Left lung (tissue), 10 donors: ENCODE data around the gene ZNF407. TPM values are rescaled to one million over a fixed set of nuclear protein-coding genes. Genes with fewer than 3 reads are reported as not detected.

Experiments used
- ATAC-seq: fragments of 200-7000 bp; cut with Tn5 transposase; one replicate; pipeline ENCODE4 v1.9.1; 2020; ENCODE audit warnings: moderate library complexity
- DNase-seq, 4 donors: peaks; one replicate each; pipeline ENCODE4 v3.0.0-alpha.2; 2013 to 2020
- H3K27ac ChIP-seq, 2 donors: fragments of 200-600 bp; sonication (generic) in 1 of 2; one replicate each; pipeline versions ENCODE4 v1.5.0 to v1.8.0; 2020 to 2021
- H3K27me3 ChIP-seq, 2 donors: fragments of 200-600 bp; sonication (generic) in 1 of 2; one replicate each; pipeline versions ENCODE4 v1.5.0 to v1.8.0; 2020 to 2021
- H3K36me3 ChIP-seq, 2 donors: fragments of 200-600 bp; sonication (generic) in 1 of 2; one replicate each; pipeline versions ENCODE4 v1.5.0 to v1.8.0; 2020 to 2021
- H3K4me1 ChIP-seq, 2 donors: fragments of 200-600 bp; one replicate each; pipeline ENCODE4 v1.8.0; 2021
- H3K4me3 ChIP-seq, 2 donors: fragments of 200-600 bp; sonication (generic) in 1 of 2; one replicate each; pipeline versions ENCODE4 v1.5.0 to v1.8.0; 2020 to 2021; ENCODE audit warnings: mild to moderate bottlenecking in 1 of 2
- H3K9me3 ChIP-seq, 2 donors: fragments of 200-600 bp; sonication (generic) in 1 of 2; one replicate each; pipeline versions ENCODE4 v1.5.0 to v1.8.0; 2020 to 2021
- CTCF ChIP-seq, 2 donors: fragments of 200-600 bp; sonication (generic) in 1 of 2; IDR thresholded peaks; one replicate each; pipeline versions ENCODE4 v1.5.0 to v1.8.0; 2021; ENCODE audit warnings: antibody characterized with exemption in 2 of 2
- intact Hi-C, 2 donors: fragments of 100-400 bp; cut with DNase I; formaldehyde crosslinking; loops; one replicate each; pipeline versions ENCODE4 v1.11.2 to v1.14.2; 2022
- polyA plus RNA-seq, 6 donors: library from polyadenylated mRNA; unstranded; fragments of 120-200 nt; gene quantifications; one replicate each; pipeline ENCODE4 v1.2.1, GENCODE V29; 2013; ENCODE audit not compliant: insufficient read length in 6 of 6
- total RNA-seq, 2 donors: library from RNA; stranded (reverse); fragmentation: NEBNext Ultra II Directional; extraction: Animal tissue kit (Norgen Biotek cat#: 25700); gene quantifications; one replicate each; pipeline ENCODE4 v1.2.1, GENCODE V29; 2021
- donor health status: DM: no; HTN: yes; CAD: no.
- donor health status: DM: no; HTN: no; CAD: no.

ZNF407 gene
- total and polyA plus RNA-seq, 8 donors = 10.3 to 16.7 (median 11.3) TPM

DNA sequence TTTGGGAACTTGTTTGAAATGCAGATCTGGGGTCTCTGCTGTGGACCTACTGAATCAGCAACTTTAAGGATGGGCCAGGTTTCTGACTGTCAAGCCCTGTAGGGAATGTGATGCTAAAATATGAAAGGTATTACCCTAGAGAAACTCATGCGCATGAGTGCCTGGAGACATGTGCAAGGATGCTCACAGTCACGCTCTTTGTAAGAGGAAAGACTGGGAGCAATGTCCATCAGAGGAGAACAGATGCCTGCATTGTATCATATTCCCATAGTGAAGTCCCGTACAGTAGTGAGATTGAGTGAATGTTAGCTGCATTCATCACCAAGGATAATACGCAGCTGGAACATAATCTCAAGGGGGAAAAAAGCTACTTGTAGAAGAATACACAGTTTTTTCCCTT, 14.1 kb downstream of the ZNF407 start:
- Histone ChIP-seq H3K27ac (no peak overlapping the region), H3K4me3 (no peak overlapping the region), H3K4me1 (peaks cover 0 to 10% of the 10 kb centered on the region in 2 donors), H3K9me3 (peaks cover 0 to 3% of the 10 kb centered on the region in 2 donors), H3K36me3 (no peaks in the 10 kb centered on the region), H3K27me3 (no peaks in the 10 kb centered on the region)
- ATAC-seq (no peak), DNase-seq (no peak)
- no peak for TF ChIP-seq CTCF (IDR thresholded peaks at IDR 0.05)
- intact Hi-C loops = no loop called here

- H3K27ac ChIP-seq = no peak overlapping the region
- no peaks in the 10 kb centered on the region for H3K36me3 ChIP-seq
- H3K4me3 ChIP-seq = no peak overlapping the region
- ATAC-seq (no peak), DNase-seq (no peak)
- TF ChIP-seq CTCF (IDR thresholded peaks at IDR 0.05) = no peak
- H3K27me3 ChIP-seq = no peaks in the 10 kb centered on the region
- intact Hi-C loops = no loop called here
- H3K9me3 ChIP-seq = peaks cover 0 to 3% of the 10 kb centered on the region in 2 donors
- peaks cover 0 to 10% of the 10 kb centered on the region in 2 donors for H3K4me1 ChIP-seq
These were observed 15.7 kb downstream of the ZNF407 start for GRCh38 chr18:74613381-74613780.

GRCh38 chr18:74616494-74616893, 18.8 kb downstream of the ZNF407 start:
- no peak for ATAC-seq
- no peak for DNase-seq

DNA sequence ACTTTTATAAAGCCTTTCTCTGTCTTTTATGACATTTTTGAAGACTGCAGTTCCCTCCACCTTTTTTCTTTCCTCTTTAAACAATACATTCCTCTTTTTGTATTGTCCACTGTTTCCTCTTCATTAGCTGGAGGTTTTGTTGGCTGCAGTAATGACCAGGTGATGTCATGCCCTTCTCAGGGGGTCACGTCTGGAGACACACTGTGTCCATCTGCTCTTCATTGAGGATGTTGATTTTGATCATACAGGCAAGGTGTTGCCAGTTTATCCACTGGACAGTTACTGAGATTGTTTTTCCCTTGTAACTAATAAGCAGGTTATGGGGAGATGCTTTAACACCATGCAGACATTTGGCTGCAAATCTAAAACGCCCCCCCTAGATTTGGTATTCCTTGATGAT, 19.8 kb downstream of the ZNF407 start:
- H3K9me3 ChIP-seq = peaks cover 0 to 3% of the 10 kb centered on the region in 2 donors
- intact Hi-C loops = no loop called here
- no peaks in the 10 kb centered on the region for H3K27me3 ChIP-seq

More at GRCh38 chr18:74616494-74616893, 18.8 kb downstream of the ZNF407 start:
- H3K4me1 ChIP-seq = peaks cover 0 to 4% of the 10 kb centered on the region in 2 donors
- H3K4me3 ChIP-seq = no peak overlapping the region
- H3K9me3 ChIP-seq = peaks cover 0 to 3% of the 10 kb centered on the region in 2 donors
- no peaks in the 10 kb centered on the region for H3K27me3 ChIP-seq
- no peak overlapping the region for H3K27ac ChIP-seq
- no peak for TF ChIP-seq CTCF (IDR thresholded peaks at IDR 0.05)
- H3K36me3 ChIP-seq = no peaks in the 10 kb centered on the region
- intact Hi-C loops = no loop called here

GRCh38 chr18:74622072-74622471, 24.4 kb downstream of the ZNF407 start:
- Histone ChIP-seq H3K9me3 (no peaks in the 10 kb centered on the region), H3K27me3 (no peaks in the 10 kb centered on the region), H3K36me3 (no peaks in the 10 kb centered on the region), H3K27ac (no peak overlapping the region), H3K4me3 (no peak overlapping the region), H3K4me1 (peaks cover 0 to 13% of the 10 kb centered on the region in 2 donors)
- no peak for ATAC-seq
- DNase-seq = no peak
- TF ChIP-seq CTCF (IDR thresholded peaks at IDR 0.05) = no peak
- intact Hi-C loops = no loop called here

More for the DNA sequence above, 19.8 kb downstream of the ZNF407 start:
- ATAC-seq (no peak), DNase-seq (no peak)
- TF ChIP-seq CTCF (IDR thresholded peaks at IDR 0.05) = no peak
- no peak overlapping the region for H3K27ac ChIP-seq
- H3K4me1 ChIP-seq = peaks cover 0 to 13% of the 10 kb centered on the region in 2 donors
- H3K4me3 ChIP-seq = no peak overlapping the region
- no peaks in the 10 kb centered on the region for H3K36me3 ChIP-seq
